CD14-positive monocyte (primary cell): ENCODE measurements around the gene IGF2BP1. TPM values are rescaled to one million over a fixed set of nuclear protein-coding genes. Genes with fewer than 3 reads are reported as not detected.
"Not testable (repeated sequence)": the region's sequence is repeated elsewhere in the genome, so short reads cannot be mapped to it uniquely, and the experiment has no call there.

ENCODE experiments used
- DNase-seq, 3 donors: peaks; one replicate each; pipeline ENCODE4 v3.0.0-alpha.2; 2011 to 2022
- H2AFZ ChIP-seq: 2 replicates; pipeline ENCODE4 v1.6.0; 2012; ENCODE audit warnings: mild to moderate bottlenecking, low read depth, low read length, inconsistent platforms; ENCODE audit not compliant: insufficient read depth, poor library complexity, severe bottlenecking
- H3K27ac ChIP-seq, 2 donors: 1 replicate in 1 of 2; 2 replicates in 1 of 2; pipeline ENCODE4 v1.5.1; 2012 to 2013; ENCODE audit warnings: low read length in 2 of 2, control low read depth in 1 of 2, inconsistent platforms in 1 of 2, low read depth in 1 of 2, mild to moderate bottlenecking in 1 of 2
- H3K27me3 ChIP-seq, 2 donors: one replicate each; pipeline versions ENCODE4 v1.6.0 to v1.6.1; 2011 to 2013; ENCODE audit warnings: low read length in 2 of 2; ENCODE audit not compliant: control insufficient read depth in 2 of 2, insufficient read depth in 2 of 2
- H3K36me3 ChIP-seq, 2 donors: replicated peaks in 1 of 2; 1 replicate in 1 of 2; 2 replicates in 1 of 2; pipeline versions ENCODE4 v1.5.1 to v1.6.1; 2012 to 2013; ENCODE audit warnings: low read length in 2 of 2, control low read depth in 1 of 2, inconsistent platforms in 1 of 2, mild to moderate bottlenecking in 1 of 2; ENCODE audit not compliant: insufficient read depth in 2 of 2, control insufficient read depth in 1 of 2
- H3K4me1 ChIP-seq, 2 donors: 1 replicate in 1 of 2; 2 replicates in 1 of 2; pipeline versions ENCODE4 v1.5.1 to v1.6.1; 2012 to 2013; ENCODE audit warnings: low read length in 2 of 2, control low read depth in 1 of 2, inconsistent platforms in 1 of 2, mild to moderate bottlenecking in 1 of 2, moderate library complexity in 1 of 2; ENCODE audit not compliant: insufficient read depth in 2 of 2, control insufficient read depth in 1 of 2
- H3K4me2 ChIP-seq: replicated peaks from 2 replicates; pipeline ENCODE3; 2012; ENCODE audit warnings: low read length, moderate library complexity, mild to moderate bottlenecking; ENCODE audit not compliant: poor library complexity, severe bottlenecking; ENCODE audit errors: extremely low read depth
- H3K4me3 ChIP-seq, 3 experiments: fragments of 200-600 bp in 1 of 3; sonication (generic) in 1 of 3; replicated peaks in 1 of 3; 1 replicate in 2 of 3; 2 replicates in 1 of 3; pipeline ENCODE4 v1.5.1; 2011 to 2013; ENCODE audit warnings: low read length in 3 of 3, mild to moderate bottlenecking in 3 of 3, control low read depth in 2 of 3, low read depth in 2 of 3, inconsistent platforms in 1 of 3, moderate library complexity in 1 of 3
- H3K79me2 ChIP-seq: 2 replicates; pipeline ENCODE4 v1.6.0; 2012; ENCODE audit warnings: mild to moderate bottlenecking, control low read depth, inconsistent platforms, low read length, moderate library complexity; ENCODE audit not compliant: insufficient read depth
- H3K9ac ChIP-seq: 2 replicates; pipeline ENCODE4 v1.6.0; 2017; ENCODE audit warnings: low read length, mild to moderate bottlenecking; ENCODE audit not compliant: insufficient read depth, poor library complexity, severe bottlenecking
- H3K9me3 ChIP-seq, 2 donors: replicated peaks in 1 of 2; 1 replicate in 1 of 2; 2 replicates in 1 of 2; pipeline versions ENCODE4 v1.5.1 to v1.6.1; 2012 to 2013; ENCODE audit warnings: low read length in 2 of 2, control low read depth in 1 of 2; ENCODE audit not compliant: control insufficient read depth in 1 of 2, insufficient read depth in 1 of 2
- H4K20me1 ChIP-seq: 2 replicates; pipeline ENCODE4 v1.6.0; 2012; ENCODE audit warnings: mild to moderate bottlenecking, low read length, control low read depth, moderate library complexity; ENCODE audit not compliant: insufficient read depth
- H3K27ac Mint-ChIP-seq, 7 donors: one replicate each; pipeline ENCODE4 v1.8.0; 2020; ENCODE audit warnings: mild to moderate bottlenecking in 7 of 7, mixed read lengths in 7 of 7, moderate library complexity in 6 of 7, inconsistent platforms in 2 of 7
- H3K27me3 Mint-ChIP-seq, 3 donors: one replicate each; pipeline ENCODE4 v1.8.0; 2021 to 2022; ENCODE audit warnings: low read depth in 3 of 3, mild to moderate bottlenecking in 3 of 3, mixed read lengths in 3 of 3, moderate library complexity in 3 of 3, inconsistent platforms in 1 of 3
- H3K36me3 Mint-ChIP-seq, 2 donors: one replicate each; pipeline ENCODE4 v1.8.0; 2020; ENCODE audit warnings: mixed read lengths in 2 of 2, inconsistent platforms in 1 of 2, mild to moderate bottlenecking in 1 of 2
- H3K4me1 Mint-ChIP-seq: one replicate; pipeline ENCODE4 v1.8.0; 2020; ENCODE audit warnings: mild to moderate bottlenecking, mixed read lengths
- H3K4me3 Mint-ChIP-seq, 2 donors: one replicate each; pipeline ENCODE4 v1.8.0; 2020; ENCODE audit warnings: mild to moderate bottlenecking in 2 of 2, mixed read lengths in 2 of 2, moderate library complexity in 1 of 2
- H3K9me3 Mint-ChIP-seq, 7 donors: one replicate each; pipeline ENCODE4 v1.8.0; 2020 to 2022; ENCODE audit warnings: mixed read lengths in 7 of 7, mild to moderate bottlenecking in 6 of 7, moderate library complexity in 6 of 7, inconsistent platforms in 2 of 7
- CTCF ChIP-seq: fragments of 200-600 bp; IDR thresholded peaks from one replicate; pipeline ENCODE4 v1.8.0; 2022; ENCODE audit warnings: antibody characterized with exemption, mild to moderate bottlenecking
- WGBS: methylation state at CpG from one replicate; pipeline ENCODE4 v1.1.5; 2013; ENCODE audit warnings: missing lambda C conversion rate; ENCODE audit not compliant: insufficient coverage; 5-methylcytosine and 5-hydroxymethylcytosine counted together
- intact Hi-C, 2 donors: fragments of 100-400 bp; cut with micrococcal nuclease; formaldehyde crosslinking; loops; one replicate each; pipeline versions ENCODE4 v1.15.0 to v1.15.1; 2023
- polyA plus RNA-seq, 3 donors: library from polyadenylated mRNA; depleted of rRNA in 1 of 3; unstranded in 2 of 3; stranded (reverse) in 1 of 3; fragments of 300-500 nt in 2 of 3; fragments of >200 nt in 1 of 3; fragmentation: Illumina TruSeq in 2 of 3; gene quantifications; 1 replicate in 2 of 3; 2 replicates in 1 of 3; pipeline ENCODE4 v1.2.3, GENCODE V29; 2012 to 2021

IGF2BP1 gene
- polyA plus RNA-seq, 3 donors: not detected

DNA sequence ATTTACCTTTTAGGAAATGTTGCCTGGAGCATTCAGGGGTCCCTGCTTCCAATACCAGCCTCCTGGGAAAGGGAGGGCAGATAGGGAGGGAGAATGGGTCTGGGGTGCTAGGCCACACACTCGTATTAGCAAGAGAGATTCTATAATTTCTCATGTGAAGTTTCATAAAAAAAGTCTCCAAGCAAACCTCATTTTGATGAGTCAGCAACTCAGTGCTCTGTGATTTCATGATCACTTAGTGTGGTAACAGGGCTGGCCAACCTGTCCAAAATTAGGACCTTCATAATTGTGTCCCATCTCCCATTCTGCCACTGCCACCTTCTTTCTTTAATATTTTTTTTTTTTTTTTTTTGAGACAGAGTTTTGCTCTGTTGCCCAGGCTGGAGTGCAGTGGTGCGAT lies 41.4 kb downstream of the IGF2BP1 start:
- no peaks in the 10 kb centered on the region for H3K4me1 ChIP-seq
- no peak overlapping the region for H3K4me2 ChIP-seq
- no peak overlapping the region for H3K4me3 ChIP-seq
- H3K9me3 Mint-ChIP-seq: peaks cover 0 to 3% (median 2%) of the 10 kb centered on the region in 7 donors
- no CpG with 5 or more reads among the region's 2 CpGs for WGBS
- H3K27me3 Mint-ChIP-seq: peaks cover 3 to 10% (median 4%) of the 10 kb centered on the region in 3 donors
- no peaks in the 10 kb centered on the region for H3K27me3 ChIP-seq
- DNase-seq: no peak
- H3K4me1 Mint-ChIP-seq: no peaks in the 10 kb centered on the region
- peaks cover 0 to 5% of the 10 kb centered on the region in 2 donors for H3K9me3 ChIP-seq
- no peak overlapping the region for H3K27ac Mint-ChIP-seq
- H3K79me2 ChIP-seq: no peaks in the 10 kb centered on the region
- H3K36me3 Mint-ChIP-seq: no peaks in the 10 kb centered on the region
- H3K9ac ChIP-seq: no peak overlapping the region
- no peaks in the 10 kb centered on the region for H3K36me3 ChIP-seq
- no peaks in the 10 kb centered on the region for H4K20me1 ChIP-seq
- no peak for TF ChIP-seq CTCF
- intact Hi-C loops: loop anchor here in 1 of 2 donors (10.0 kb wide), 1 partner anchor 364 kb away; no protein-coding TSS in a partner anchor
- H3K4me3 Mint-ChIP-seq: no peak overlapping the region
- no peak overlapping the region for H2AFZ ChIP-seq
- no peak overlapping the region for H3K27ac ChIP-seq

GRCh38 chr17:49039518-49039917 lies 42.3 kb downstream of the IGF2BP1 start:
- not testable (repeated sequence) for H3K27ac Mint-ChIP-seq, H3K36me3 Mint-ChIP-seq, H3K9ac ChIP-seq, H3K4me1 Mint-ChIP-seq, H3K36me3 ChIP-seq, H3K27ac ChIP-seq, H3K9me3 ChIP-seq, H3K79me2 ChIP-seq, H3K27me3 ChIP-seq, H3K4me1 ChIP-seq, H2AFZ ChIP-seq, H4K20me1 ChIP-seq, H3K4me3 Mint-ChIP-seq, H3K4me2 ChIP-seq, H3K4me3 ChIP-seq, H3K9me3 Mint-ChIP-seq, DNase-seq
- WGBS: 89% methylated on average over 4 of the region's 6 CpGs
- intact Hi-C loops: loop anchor here in 1 of 2 donors (10.0 kb wide), 1 partner anchor 365 kb away; no protein-coding TSS in a partner anchor
- H3K27me3 Mint-ChIP-seq: peaks cover 3 to 13% (median 6%) of the 10 kb centered on the region in 3 donors
